Natural killer cell (primary cell): ENCODE data around the gene HTR1A. TPM values are rescaled to one million over a fixed set of nuclear protein-coding genes. Genes with fewer than 3 reads are reported as not detected.

ENCODE experiments used
- ATAC-seq, 3 donors: fragments of 150-1000 bp in 2 of 3; fragments of 200-7000 bp in 1 of 3; cut with Tn5 transposase; 1 replicate in 1 of 3; 2 replicates in 2 of 3; pipeline ENCODE4 v1.10.0; 2021; ENCODE audit warnings: mild to moderate bottlenecking in 2 of 3, moderate library complexity in 2 of 3
- DNase-seq, 2 donors: peaks; one replicate each; pipeline versions ENCODE4 v3.0.0 to v3.0.0-alpha.2; 2013 to 2021; ENCODE audit warnings: mixed read lengths in 1 of 2
- H3K27ac ChIP-seq: one replicate; pipeline ENCODE4 v1.5.1; 2013; ENCODE audit warnings: mild to moderate bottlenecking, low read length
- H3K27me3 ChIP-seq: one replicate; pipeline ENCODE4 v1.6.1; 2013; ENCODE audit warnings: low read length; ENCODE audit not compliant: control insufficient read depth, insufficient read depth
- H3K36me3 ChIP-seq: one replicate; pipeline ENCODE4 v1.6.1; 2013; ENCODE audit warnings: low read length; ENCODE audit not compliant: control insufficient read depth, insufficient read depth
- H3K4me1 ChIP-seq: one replicate; pipeline ENCODE4 v1.6.1; 2013; ENCODE audit warnings: low read length; ENCODE audit not compliant: control insufficient read depth, insufficient read depth
- H3K4me3 ChIP-seq: one replicate; pipeline ENCODE4 v1.5.1; 2013; ENCODE audit warnings: low read length
- H3K9me3 ChIP-seq: one replicate; pipeline ENCODE4 v1.6.1; 2013; ENCODE audit warnings: low read length; ENCODE audit not compliant: control insufficient read depth, insufficient read depth
- H3K27ac Mint-ChIP-seq, 2 donors: one replicate each; pipeline ENCODE4 v1.8.0; 2022; ENCODE audit warnings: mild to moderate bottlenecking in 2 of 2, mixed read lengths in 2 of 2, moderate library complexity in 1 of 2
- H3K27me3 Mint-ChIP-seq, 2 donors: one replicate each; pipeline ENCODE4 v1.8.0; 2022; ENCODE audit warnings: low read depth in 2 of 2, mixed read lengths in 2 of 2
- H3K36me3 Mint-ChIP-seq: one replicate; pipeline ENCODE4 v1.8.0; 2022; ENCODE audit warnings: mixed read lengths
- H3K4me1 Mint-ChIP-seq, 2 donors: one replicate each; pipeline ENCODE4 v1.8.0; 2022; ENCODE audit warnings: mixed read lengths in 2 of 2
- H3K4me3 Mint-ChIP-seq: one replicate; pipeline ENCODE4 v1.8.0; 2022; ENCODE audit warnings: mild to moderate bottlenecking, moderate library complexity, mixed read lengths
- H3K9me3 Mint-ChIP-seq, 2 donors: one replicate each; pipeline ENCODE4 v1.8.0; 2022; ENCODE audit warnings: mixed read lengths in 2 of 2
- WGBS: methylation state at CpG from one replicate; pipeline ENCODE4 v1.1.7; 2013; ENCODE audit warnings: missing lambda C conversion rate; ENCODE audit not compliant: insufficient coverage; 5-methylcytosine and 5-hydroxymethylcytosine counted together
- intact Hi-C: fragments of 100-400 bp; cut with micrococcal nuclease; formaldehyde crosslinking; loops from one replicate; pipeline ENCODE4 v1.14.2; 2022
- total RNA-seq, 4 donors: library from RNA; stranded (reverse); fragments of 120-200 nt in 1 of 4; gene quantifications; one replicate each; pipeline versions ENCODE4 v1.2.3 to v1.2.4, GENCODE V29; 2013 to 2022
- TF ChIP-seq, protein P1 (sequence below): fragments of 200-600 bp; IDR thresholded peaks from one replicate; pipeline ENCODE4 v1.8.0; 2022; ENCODE audit warnings: antibody characterized with exemption

The HTR1A gene
- not detected for total RNA-seq
- total RNA-seq (2013), result not detected

DNA sequence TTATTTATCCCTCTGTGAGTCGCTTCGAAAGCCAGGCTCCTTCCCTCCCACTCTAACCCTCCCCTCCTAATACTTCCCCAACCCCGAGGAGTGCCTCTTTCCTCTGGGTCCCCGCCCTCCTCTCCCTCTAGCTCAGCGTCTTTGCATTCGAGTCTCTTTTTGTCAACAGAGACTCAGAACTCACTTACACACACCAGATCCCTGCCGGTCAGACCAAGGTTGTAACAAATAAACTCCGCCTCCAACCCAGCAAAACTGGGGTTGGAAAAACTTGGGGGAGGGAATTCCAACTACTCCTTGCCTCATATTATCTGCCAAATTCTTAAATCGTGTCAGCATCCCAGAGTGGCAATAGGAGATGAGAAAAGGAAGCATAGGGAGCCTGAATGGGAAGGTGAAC is at the start of gene HTR1A:
Gene HTR1A (minus strand): TSS at position 167 of the 400 bp plus-strand sequence. CDS start 726 bp downstream, outside the sequence.
- DNase-seq, result no peak
- Histone ChIP-seq H3K4me1 (no peaks in the 10 kb centered on the region), H3K4me3 (no peak within 1 kb of the TSS), H3K27me3 (peaks cover 7% of the 10 kb centered on the region), H3K36me3 (no peaks in the 10 kb centered on the region), H3K9me3 (peaks cover 13% of the 10 kb centered on the region), H3K27ac (no peak within 1 kb of the TSS)
- Mint-ChIP-seq H3K27me3 (peaks cover 13 to 16% of the 10 kb centered on the region in 2 donors), H3K36me3 (peaks cover 14% of the 10 kb centered on the region), H3K4me1 (no peaks in the 10 kb centered on the region), H3K4me3 (no peak within 1 kb of the TSS), H3K27ac (no peak within 1 kb of the TSS), H3K9me3 (peaks cover 3 to 8% of the 10 kb centered on the region in 2 donors)
- no peak for ATAC-seq
- 3% methylated on average over 7 of the region's 9 CpGs for WGBS
- intact Hi-C loops, result no loop called here
- TF ChIP-seq, protein P1, sequence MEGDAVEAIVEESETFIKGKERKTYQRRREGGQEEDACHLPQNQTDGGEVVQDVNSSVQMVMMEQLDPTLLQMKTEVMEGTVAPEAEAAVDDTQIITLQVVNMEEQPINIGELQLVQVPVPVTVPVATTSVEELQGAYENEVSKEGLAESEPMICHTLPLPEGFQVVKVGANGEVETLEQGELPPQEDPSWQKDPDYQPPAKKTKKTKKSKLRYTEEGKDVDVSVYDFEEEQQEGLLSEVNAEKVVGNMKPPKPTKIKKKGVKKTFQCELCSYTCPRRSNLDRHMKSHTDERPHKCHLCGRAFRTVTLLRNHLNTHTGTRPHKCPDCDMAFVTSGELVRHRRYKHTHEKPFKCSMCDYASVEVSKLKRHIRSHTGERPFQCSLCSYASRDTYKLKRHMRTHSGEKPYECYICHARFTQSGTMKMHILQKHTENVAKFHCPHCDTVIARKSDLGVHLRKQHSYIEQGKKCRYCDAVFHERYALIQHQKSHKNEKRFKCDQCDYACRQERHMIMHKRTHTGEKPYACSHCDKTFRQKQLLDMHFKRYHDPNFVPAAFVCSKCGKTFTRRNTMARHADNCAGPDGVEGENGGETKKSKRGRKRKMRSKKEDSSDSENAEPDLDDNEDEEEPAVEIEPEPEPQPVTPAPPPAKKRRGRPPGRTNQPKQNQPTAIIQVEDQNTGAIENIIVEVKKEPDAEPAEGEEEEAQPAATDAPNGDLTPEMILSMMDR, result no peak

DNA sequence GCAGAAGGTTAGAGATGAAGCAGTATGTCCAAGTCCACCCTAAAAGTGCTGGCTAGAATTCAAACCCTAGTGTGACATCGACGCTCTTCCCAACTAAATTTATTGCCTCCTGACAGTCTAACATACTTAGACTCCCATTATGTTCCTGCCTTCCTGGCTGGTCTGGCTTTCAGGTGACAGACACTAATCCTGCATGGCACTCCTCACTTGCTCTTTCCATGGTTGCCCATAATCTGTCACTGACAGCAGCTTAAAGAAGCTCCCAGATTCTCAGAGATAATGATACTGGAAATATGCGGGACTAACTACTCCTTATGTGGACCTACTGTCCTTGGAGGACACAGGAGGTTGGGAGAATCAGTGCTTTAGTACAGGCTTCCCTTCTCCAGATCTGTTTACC is 41.7 kb upstream of the HTR1A start:
- H3K9me3 ChIP-seq, result no peaks in the 10 kb centered on the region
- H3K9me3 Mint-ChIP-seq, result peaks cover 12% of the 10 kb centered on the region in 2 donors
- no peaks in the 10 kb centered on the region for H3K36me3 ChIP-seq
- no peaks in the 10 kb centered on the region for H3K27me3 Mint-ChIP-seq
- no peaks in the 10 kb centered on the region for H3K4me1 ChIP-seq
- 100% methylated on average over 2 of the region's 3 CpGs for WGBS
- TF ChIP-seq, protein P1, result no peak
- no peak for DNase-seq
- intact Hi-C loops, result no loop called here
- no peaks in the 10 kb centered on the region for H3K27me3 ChIP-seq
- H3K27ac ChIP-seq, result no peak overlapping the region
- H3K4me1 Mint-ChIP-seq, result no peaks in the 10 kb centered on the region
- no peak overlapping the region for H3K4me3 ChIP-seq
- H3K4me3 Mint-ChIP-seq, result no peak overlapping the region
- no peak for ATAC-seq
- H3K27ac Mint-ChIP-seq, result no peak overlapping the region
- peaks cover 7% of the 10 kb centered on the region for H3K36me3 Mint-ChIP-seq

DNA sequence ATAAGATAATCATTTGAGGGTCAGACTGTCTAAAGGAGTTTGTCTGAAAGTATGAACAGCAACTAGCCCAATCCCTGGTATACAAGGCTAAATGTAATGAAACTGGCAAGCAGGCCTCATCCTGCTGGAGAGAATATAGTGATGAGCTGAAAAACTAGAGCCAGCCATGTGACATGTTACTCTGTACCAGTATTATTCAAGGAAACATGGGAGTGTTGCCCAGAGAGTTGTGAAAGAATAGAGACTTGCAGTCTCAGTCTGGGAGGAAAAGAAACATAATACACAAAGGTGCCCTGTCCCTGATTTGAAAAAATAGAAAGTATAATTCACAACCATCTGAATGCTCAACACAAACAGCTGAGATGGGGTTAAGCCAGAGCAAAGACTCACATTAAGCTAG is 37.9 kb upstream of the HTR1A start:
- Mint-ChIP-seq H3K4me1 (no peaks in the 10 kb centered on the region), H3K27me3 (no peaks in the 10 kb centered on the region), H3K36me3 (peaks cover 7% of the 10 kb centered on the region), H3K27ac (no peak overlapping the region), H3K9me3 (peaks cover 9 to 12% of the 10 kb centered on the region in 2 donors), H3K4me3 (no peak overlapping the region)
- Histone ChIP-seq H3K27ac (no peak overlapping the region), H3K36me3 (no peaks in the 10 kb centered on the region), H3K4me3 (no peak overlapping the region), H3K9me3 (no peaks in the 10 kb centered on the region), H3K27me3 (no peaks in the 10 kb centered on the region), H3K4me1 (no peaks in the 10 kb centered on the region)
- intact Hi-C loops, result no loop called here
- TF ChIP-seq, protein P1, result no peak
- ATAC-seq, result no peak
- no peak for DNase-seq

DNA sequence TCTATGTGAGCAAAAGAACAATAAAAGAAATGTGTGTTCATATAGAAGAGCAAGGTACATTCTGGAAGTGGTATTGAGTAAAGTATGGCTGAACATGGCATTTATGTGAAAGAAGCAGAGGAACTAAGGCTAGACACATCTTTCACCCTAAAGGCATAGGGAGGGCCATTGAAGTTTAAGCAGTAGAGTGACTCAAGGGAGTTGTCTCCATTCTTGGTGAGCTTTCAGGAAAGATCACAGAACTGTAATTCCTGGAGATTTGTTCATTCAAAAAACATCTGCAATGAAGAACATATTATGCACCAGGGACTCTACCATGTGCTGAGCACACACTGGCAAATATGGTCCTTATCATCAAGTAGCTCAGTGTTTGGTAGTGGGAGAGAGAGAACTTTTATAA is 24.8 kb upstream of the HTR1A start:
- no peak overlapping the region for H3K27ac Mint-ChIP-seq
- Histone ChIP-seq H3K27me3 (no peaks in the 10 kb centered on the region), H3K27ac (no peak overlapping the region), H3K36me3 (no peaks in the 10 kb centered on the region), H3K4me3 (no peak overlapping the region), H3K9me3 (no peaks in the 10 kb centered on the region), H3K4me1 (no peaks in the 10 kb centered on the region)
- peaks cover 15 to 16% of the 10 kb centered on the region in 2 donors for H3K9me3 Mint-ChIP-seq
- no peaks in the 10 kb centered on the region for H3K27me3 Mint-ChIP-seq
- intact Hi-C loops, result no loop called here
- no peaks in the 10 kb centered on the region for H3K4me1 Mint-ChIP-seq
- DNase-seq (no peak), ATAC-seq (no peak)
- no peak overlapping the region for H3K4me3 Mint-ChIP-seq
- TF ChIP-seq, protein P1, result no peak
- H3K36me3 Mint-ChIP-seq, result no peaks in the 10 kb centered on the region
